ENCODE results near the gene FKBP3. TPM values are rescaled to one million over a fixed set of nuclear protein-coding genes. Genes with fewer than 3 reads are reported as not detected.

Gene FKBP3
- total RNA-seq, 2 donors from 2014 or later, result 44.6 to 58.8 TPM

DNA sequence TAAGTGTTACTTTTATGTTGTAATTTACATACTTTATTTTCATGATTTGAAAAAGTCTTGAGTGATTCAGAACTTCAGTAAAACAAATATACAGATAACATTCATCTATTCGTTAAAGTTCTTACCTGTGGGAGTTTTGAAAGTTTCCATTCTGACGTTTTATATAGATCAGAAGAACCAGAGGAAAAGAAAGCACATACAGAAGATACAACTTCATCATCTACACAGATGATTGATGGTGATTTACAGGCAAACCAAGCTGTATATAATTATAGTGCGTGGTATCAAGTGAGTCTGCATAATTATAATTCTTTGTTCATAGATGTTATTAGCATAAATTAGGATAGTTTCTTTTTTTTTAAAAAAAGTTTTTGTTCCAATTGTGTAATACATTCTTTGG is 20.0 kb downstream of the FKBP3 start:
- peaks cover 19% of the 10 kb centered on the region for H3K36me3 ChIP-seq
- TF ChIP-seq CTCF (IDR thresholded peaks at IDR 0.05), result no peak
- no peak for DNase-seq
- H3K4me1 ChIP-seq, result peaks cover 4% of the 10 kb centered on the region
- no peak overlapping the region for H3K4me3 ChIP-seq
- intact Hi-C loops (cut with DNase I), result no loop called here
- H3K9ac ChIP-seq (ENCODE audit: low read depth in 2 of 2, low read length in 2 of 2), result no peak overlapping the region
- no peaks in the 10 kb centered on the region for H3K9me3 ChIP-seq
- no peak overlapping the region for H3K27ac ChIP-seq
- no peaks in the 10 kb centered on the region for H3K27me3 ChIP-seq

GRCh38 chr14:45112896-45113781 is 21.1 kb downstream of the FKBP3 start:
- Histone ChIP-seq H3K4me3 (no peak overlapping the region), H3K4me1 (peaks cover 4% of the 10 kb centered on the region), H3K9ac (ENCODE audit: low read depth in 2 of 2, low read length in 2 of 2) (no peak overlapping the region), H3K36me3 (peaks cover 15% of the 10 kb centered on the region), H3K9me3 (no peaks in the 10 kb centered on the region), H3K27me3 (no peaks in the 10 kb centered on the region), H3K27ac (no peak overlapping the region)
- intact Hi-C loops (cut with DNase I), result no loop called here
- DNase-seq, result no peak
- no peak for TF ChIP-seq CTCF (IDR thresholded peaks at IDR 0.05)

DNA sequence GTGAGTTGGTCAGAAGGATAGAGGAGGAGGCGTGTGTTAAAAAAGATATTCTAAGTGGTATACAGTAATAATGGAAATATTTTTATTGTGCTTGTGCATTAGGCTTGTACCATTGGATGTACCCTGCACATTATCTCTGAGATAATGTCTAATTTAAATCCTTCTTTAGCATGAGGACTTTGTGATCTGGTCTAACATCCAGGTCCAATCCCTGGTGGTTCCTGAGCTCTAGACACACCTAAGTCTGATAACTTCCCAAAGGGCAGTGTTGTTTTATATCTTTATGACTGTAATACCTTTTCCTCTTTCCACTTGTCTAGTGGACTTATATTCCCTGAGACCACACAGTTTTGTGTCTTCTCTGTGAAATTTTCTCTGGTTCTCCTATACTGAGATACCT is 29.7 kb downstream of the FKBP3 start:
- no peak for TF ChIP-seq CTCF (IDR thresholded peaks at IDR 0.05)
- no peak for DNase-seq
- no peaks in the 10 kb centered on the region for H3K27me3 ChIP-seq
- H3K9me3 ChIP-seq, result no peaks in the 10 kb centered on the region
- intact Hi-C loops (cut with DNase I), result no loop called here
- no peak overlapping the region for H3K9ac ChIP-seq (ENCODE audit: low read depth in 2 of 2, low read length in 2 of 2)
- H3K4me3 ChIP-seq, result no peak overlapping the region
- H3K36me3 ChIP-seq, result peaks cover 5% of the 10 kb centered on the region
- H3K27ac ChIP-seq, result no peak overlapping the region
- H3K4me1 ChIP-seq, result no peaks in the 10 kb centered on the region

DNA sequence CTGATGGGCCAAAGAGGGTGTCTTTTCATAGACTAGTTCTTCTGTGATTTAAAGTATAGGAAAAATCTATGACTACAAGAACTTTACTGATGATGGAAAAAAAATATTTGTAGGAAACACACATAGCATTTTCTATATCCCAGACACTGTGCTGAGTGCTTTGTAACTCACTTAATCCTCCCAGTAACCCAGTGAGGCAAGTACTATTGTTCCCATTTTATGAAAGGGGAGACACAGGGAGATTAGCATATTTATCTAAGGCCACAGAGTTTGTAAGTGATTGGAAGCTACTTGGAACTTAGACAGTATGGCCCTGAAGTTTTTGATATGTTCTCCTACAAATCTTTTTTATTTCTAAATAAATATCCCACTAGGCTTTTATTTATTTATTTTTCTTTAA is 30.5 kb downstream of the FKBP3 start:
- no peaks in the 10 kb centered on the region for H3K9me3 ChIP-seq
- no peak for TF ChIP-seq CTCF (IDR thresholded peaks at IDR 0.05)
- DNase-seq, result no peak

DNA sequence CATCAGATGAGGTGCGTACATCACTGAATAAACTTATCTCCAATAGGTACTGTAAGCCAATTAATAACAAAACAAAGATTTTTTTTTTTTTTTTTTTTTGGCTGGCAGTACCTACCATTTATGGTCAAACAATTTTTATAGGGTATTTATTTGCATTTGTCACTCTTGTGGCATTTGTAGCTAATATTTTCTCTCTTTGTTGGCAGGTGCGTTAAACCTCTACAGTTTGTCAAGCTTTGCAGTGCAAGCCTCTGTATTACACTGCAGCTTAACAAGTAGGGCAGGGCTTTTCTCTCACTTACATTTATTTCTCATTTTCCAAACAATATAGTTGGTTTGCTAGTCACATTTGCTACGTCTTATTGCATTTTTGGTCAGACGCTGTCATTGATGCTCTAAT is 38.1 kb downstream of the FKBP3 start:
- Histone ChIP-seq H3K27me3 (no peaks in the 10 kb centered on the region), H3K9me3 (no peaks in the 10 kb centered on the region), H3K4me3 (no peak overlapping the region), H3K4me1 (no peaks in the 10 kb centered on the region), H3K27ac (no peak overlapping the region), H3K9ac (ENCODE audit: low read depth in 2 of 2, low read length in 2 of 2) (no peak overlapping the region), H3K36me3 (peaks cover 4% of the 10 kb centered on the region)
- DNase-seq, result no peak
- intact Hi-C loops (cut with DNase I), result no loop called here
- TF ChIP-seq CTCF (IDR thresholded peaks at IDR 0.05), result no peak

More for the DNA sequence above, 30.5 kb downstream of the FKBP3 start:
- Histone ChIP-seq H3K9ac (ENCODE audit: low read depth in 2 of 2, low read length in 2 of 2) (no peak overlapping the region), H3K4me3 (no peak overlapping the region), H3K27ac (no peak overlapping the region), H3K36me3 (peaks cover 5% of the 10 kb centered on the region), H3K27me3 (no peaks in the 10 kb centered on the region), H3K4me1 (no peaks in the 10 kb centered on the region)
- intact Hi-C loops (cut with DNase I), result no loop called here
